ENCODE measurements around the gene PFKFB3. TPM values are rescaled to one million over a fixed set of nuclear protein-coding genes. Genes with fewer than 3 reads are reported as not detected.
A peak's percentile ranks its signal among the peaks of the same experiment; 100 is the strongest.
"Not testable (repeated sequence)": the region's sequence is repeated elsewhere in the genome, so short reads cannot be mapped to it uniquely, and the experiment has no call there.

Gene PFKFB3
- polyA plus RNA-seq, 3 donors, result 27.7 to 33.9 (median 31.0) TPM

GRCh38 chr10:6232846-6233724, 30.4 kb downstream of the PFKFB3 start:
- DNase-seq (ENCODE audit: low read depth in 3 of 3, low spot score in 2 of 3), result no peak

GRCh38 chr10:6233725-6234277, 31.1 kb downstream of the PFKFB3 start:
- no peak for DNase-seq (ENCODE audit: low read depth in 3 of 3, low spot score in 2 of 3)

GRCh38 chr10:6234371-6234770, 31.6 kb downstream of the PFKFB3 start:
- DNase-seq (ENCODE audit: low read depth in 3 of 3, low spot score in 2 of 3), result no peak

- no peak for DNase-seq (ENCODE audit: low read depth in 3 of 3, low spot score in 2 of 3)
These were observed 33.8 kb downstream of the PFKFB3 start for GRCh38 chr10:6236349-6237198.

- DNase-seq (ENCODE audit: low read depth in 3 of 3, low spot score in 2 of 3), result no peak
These were observed 34.4 kb downstream of the PFKFB3 start for GRCh38 chr10:6237199-6237530.

- not testable (repeated sequence) for DNase-seq (ENCODE audit: low read depth in 3 of 3, low spot score in 2 of 3)
These were observed 36.0 kb downstream of the PFKFB3 start for GRCh38 chr10:6238587-6239212.

- DNase-seq (ENCODE audit: low read depth in 3 of 3, low spot score in 2 of 3), result no peak
These were observed 36.7 kb downstream of the PFKFB3 start for GRCh38 chr10:6239213-6239991.

GRCh38 chr10:6240254-6240653, 37.5 kb downstream of the PFKFB3 start:
- no peak for DNase-seq (ENCODE audit: low read depth in 3 of 3, low spot score in 2 of 3)

GRCh38 chr10:6242089-6242488, 39.4 kb downstream of the PFKFB3 start:
- no peak for DNase-seq (ENCODE audit: low read depth in 3 of 3, low spot score in 2 of 3)

- DNase-seq (ENCODE audit: low read depth in 3 of 3, low spot score in 2 of 3), result no peak
These were observed 41.8 kb downstream of the PFKFB3 start for GRCh38 chr10:6244510-6244909.

GRCh38 chr10:6247041-6247712, 44.4 kb downstream of the PFKFB3 start:
- peak in 1 of 3 donors; percentile 18 for DNase-seq (ENCODE audit: low read depth in 3 of 3, low spot score in 2 of 3)

- DNase-seq (ENCODE audit: low read depth in 3 of 3, low spot score in 2 of 3), result not testable (repeated sequence)
These were observed 46.2 kb downstream of the PFKFB3 start for GRCh38 chr10:6248908-6249307.

GRCh38 chr10:6249698-6250097, 47.0 kb downstream of the PFKFB3 start:
- no peak for DNase-seq (ENCODE audit: low read depth in 3 of 3, low spot score in 2 of 3)

- no peak for DNase-seq (ENCODE audit: low read depth in 3 of 3, low spot score in 2 of 3)
These were observed 48.0 kb downstream of the PFKFB3 start for GRCh38 chr10:6250745-6251144.

GRCh38 chr10:6254201-6254600, 51.5 kb downstream of the PFKFB3 start:
- DNase-seq (ENCODE audit: low read depth in 3 of 3, low spot score in 2 of 3), result no peak

- no peak for DNase-seq (ENCODE audit: low read depth in 3 of 3, low spot score in 2 of 3)
These were observed 52.9 kb downstream of the PFKFB3 start for GRCh38 chr10:6255548-6256061.

GRCh38 chr10:6256439-6256838, 53.7 kb downstream of the PFKFB3 start:
- no peak for DNase-seq (ENCODE audit: low read depth in 3 of 3, low spot score in 2 of 3)

- DNase-seq (ENCODE audit: low read depth in 3 of 3, low spot score in 2 of 3), result no peak
These were observed 56.4 kb downstream of the PFKFB3 start for GRCh38 chr10:6259153-6259552.

GRCh38 chr10:6260843-6261242, 58.1 kb downstream of the PFKFB3 start:
- no peak for DNase-seq (ENCODE audit: low read depth in 3 of 3, low spot score in 2 of 3)
